ENCODE data around the gene CCDC24. TPM values are rescaled to one million over a fixed set of nuclear protein-coding genes. Genes with fewer than 3 reads are reported as not detected.
A peak's percentile ranks its signal among the peaks of the same experiment; 100 is the strongest.

The CCDC24 gene
- total RNA-seq, 1 experiment from 2014 or later: 8.8 TPM

DNA sequence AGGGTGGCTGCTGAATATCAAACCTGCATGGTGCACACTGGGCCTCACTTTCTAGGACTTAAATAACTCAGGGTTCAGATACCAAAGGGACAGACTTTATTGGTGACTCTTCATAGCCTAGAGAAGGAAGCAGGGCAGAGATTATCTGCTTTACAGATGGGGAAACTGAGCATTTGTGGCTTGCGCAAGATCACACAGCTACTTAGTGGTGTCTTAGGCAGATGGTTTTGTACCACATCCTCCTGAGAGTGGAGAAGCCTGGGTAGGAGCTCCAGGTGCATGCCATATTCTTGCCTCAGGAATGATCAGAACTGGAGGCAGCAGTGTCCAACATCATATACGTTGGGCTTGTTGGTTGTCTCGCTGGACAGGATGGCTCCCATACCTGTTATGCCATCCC, 28.4 kb upstream of the CCDC24 start:
- DNase-seq (ENCODE audit: low spot score): no peak

GRCh38 chr1:43963890-43964289, 27.5 kb upstream of the CCDC24 start:
- DNase-seq (ENCODE audit: low spot score): no peak

- no peak for DNase-seq (ENCODE audit: low spot score)
These were observed 26.1 kb upstream of the CCDC24 start for GRCh38 chr1:43965316-43965715.

DNA sequence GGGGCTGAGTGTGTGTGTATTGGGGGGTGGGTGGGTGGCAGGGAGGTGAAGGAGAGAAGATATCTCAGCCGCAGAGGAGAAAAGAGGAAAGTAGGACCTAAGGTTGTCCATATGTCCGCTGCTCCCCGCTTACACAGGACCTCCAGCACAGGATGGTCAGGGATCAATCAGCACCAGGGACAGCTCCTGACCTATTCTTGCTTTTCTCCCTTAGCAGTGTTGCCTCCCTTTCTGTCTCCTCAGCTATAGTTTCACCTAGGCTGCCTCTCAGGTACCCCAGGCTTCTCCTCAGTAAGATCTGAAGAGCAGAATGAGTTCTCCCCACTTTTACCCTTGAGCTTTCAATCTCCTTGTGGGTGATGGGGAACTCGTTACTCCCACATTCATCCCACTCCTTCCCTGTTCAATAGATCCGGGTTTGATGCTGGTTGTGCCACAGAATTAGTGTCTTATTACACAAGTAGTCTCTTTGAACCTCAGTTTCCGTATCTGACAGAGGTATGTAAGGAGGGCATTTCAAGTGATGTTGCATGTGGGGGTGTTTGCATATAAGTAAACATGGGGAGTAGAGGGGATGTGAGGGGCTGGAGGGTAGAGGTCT, 23.0 kb upstream of the CCDC24 start:
- DNase-seq (ENCODE audit: low spot score): peak; percentile 40

DNA sequence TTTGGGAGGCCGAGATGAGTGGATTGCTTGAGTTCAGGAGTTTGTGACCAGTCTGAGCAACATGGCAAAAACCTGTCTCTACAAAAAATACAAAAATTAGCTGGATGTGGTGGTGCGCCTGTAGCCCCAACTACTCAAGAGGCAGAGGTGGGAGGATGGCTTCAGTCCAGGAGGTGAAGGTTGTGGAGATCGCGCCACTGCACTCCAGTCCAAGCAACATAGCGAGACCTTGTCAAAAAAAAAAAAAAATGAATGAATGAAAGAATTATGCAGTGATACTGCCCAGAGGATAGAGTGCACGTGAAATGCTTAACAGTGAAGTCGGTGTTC, 22.0 kb upstream of the CCDC24 start:
- DNase-seq (ENCODE audit: low spot score): no peak

- DNase-seq (ENCODE audit: low spot score): peak; percentile 95
These were observed 21.5 kb upstream of the CCDC24 start, which contains the start of gene DPH2 for GRCh38 chr1:43969746-43970466. Gene DPH2 (plus strand): TSS chr1:43970010. CDS start chr1:43970176, 166 bp downstream.

- no peak for DNase-seq (ENCODE audit: low spot score)
These were observed 20.9 kb upstream of the CCDC24 start for GRCh38 chr1:43970502-43970901.

GRCh38 chr1:43970911-43971310, 20.5 kb upstream of the CCDC24 start:
- DNase-seq (ENCODE audit: low spot score): no peak

- no peak for DNase-seq (ENCODE audit: low spot score)
These were observed 19.9 kb upstream of the CCDC24 start for GRCh38 chr1:43971336-43971980.

DNA sequence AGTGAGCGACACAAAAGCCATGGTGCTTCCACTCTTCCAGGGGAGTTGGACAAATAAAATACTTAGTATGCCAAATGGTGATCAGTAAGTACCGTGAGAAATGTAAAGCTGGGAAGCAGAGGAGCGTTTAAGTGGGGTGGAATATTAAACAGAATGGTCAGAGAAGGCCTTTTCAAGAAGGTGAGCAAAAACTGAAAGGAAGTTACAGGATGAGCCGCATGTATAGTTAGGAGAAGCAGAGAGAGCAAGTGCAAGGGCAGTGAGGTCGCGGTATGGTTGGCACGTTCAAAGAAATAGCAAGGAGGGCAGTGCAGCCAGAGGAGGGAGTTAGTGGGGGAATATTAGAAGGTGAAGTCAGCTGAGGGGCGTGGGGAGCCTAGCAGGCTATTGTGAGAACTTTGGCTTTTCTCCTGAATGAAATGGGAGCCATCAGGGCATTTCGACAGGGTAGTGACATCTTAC, 17.4 kb upstream of the CCDC24 start:
- no peak for DNase-seq (ENCODE audit: low spot score)

DNA sequence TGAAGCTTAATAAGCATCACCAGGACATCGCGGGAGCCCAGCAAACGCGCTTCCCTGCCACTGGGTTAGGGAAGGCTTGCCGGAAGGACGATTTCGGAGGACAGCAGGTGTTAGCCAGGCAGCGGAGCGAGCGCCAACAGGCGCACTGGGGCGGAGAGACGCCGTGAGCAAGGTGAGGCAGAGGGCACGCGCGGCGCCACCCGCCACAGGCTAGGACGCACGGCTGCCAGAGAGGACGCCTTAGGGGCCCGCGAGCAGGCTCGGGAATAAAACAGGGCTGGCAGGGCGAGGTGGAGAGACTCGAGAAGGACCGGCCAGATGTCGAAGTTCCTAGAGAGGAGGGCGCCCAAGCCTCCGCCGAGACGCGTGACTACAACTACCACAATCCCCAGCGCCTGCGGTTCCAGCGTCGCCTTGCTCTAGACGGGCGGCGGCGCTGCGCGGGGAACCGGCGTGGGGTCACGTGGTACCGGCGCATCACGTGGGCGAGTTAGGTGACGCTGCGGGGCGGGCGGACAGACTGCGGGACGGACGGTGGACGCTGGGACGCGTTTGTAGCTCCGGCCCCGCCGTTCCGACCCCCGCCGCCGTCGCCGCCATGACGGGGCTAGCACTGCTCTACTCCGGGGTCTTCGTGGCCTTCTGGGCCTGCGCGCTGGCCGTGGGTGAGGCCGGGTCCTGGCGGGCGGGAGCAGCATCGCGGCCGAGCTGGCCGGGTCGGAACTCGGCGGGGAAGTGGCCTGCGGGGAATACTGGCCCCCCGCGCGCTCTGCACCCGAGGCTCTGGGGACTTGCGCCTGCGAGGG, 16.8 kb upstream of the CCDC24 start, which contains the start of gene ATP6V0B:
Gene ATP6V0B (plus strand): TSS at position 518 of the 806 bp plus-strand sequence. CDS start 81 bp downstream, at position 599.
- DNase-seq (ENCODE audit: low spot score): peak; percentile 83

- no peak for DNase-seq (ENCODE audit: low spot score)
These were observed 16.0 kb upstream of the CCDC24 start for GRCh38 chr1:43975249-43975961.

- no peak for DNase-seq (ENCODE audit: low spot score)
These were observed 15.4 kb upstream of the CCDC24 start for GRCh38 chr1:43976045-43976444.

- no peak for DNase-seq (ENCODE audit: low spot score)
These were observed 14.5 kb upstream of the CCDC24 start for GRCh38 chr1:43976890-43977289.

DNA sequence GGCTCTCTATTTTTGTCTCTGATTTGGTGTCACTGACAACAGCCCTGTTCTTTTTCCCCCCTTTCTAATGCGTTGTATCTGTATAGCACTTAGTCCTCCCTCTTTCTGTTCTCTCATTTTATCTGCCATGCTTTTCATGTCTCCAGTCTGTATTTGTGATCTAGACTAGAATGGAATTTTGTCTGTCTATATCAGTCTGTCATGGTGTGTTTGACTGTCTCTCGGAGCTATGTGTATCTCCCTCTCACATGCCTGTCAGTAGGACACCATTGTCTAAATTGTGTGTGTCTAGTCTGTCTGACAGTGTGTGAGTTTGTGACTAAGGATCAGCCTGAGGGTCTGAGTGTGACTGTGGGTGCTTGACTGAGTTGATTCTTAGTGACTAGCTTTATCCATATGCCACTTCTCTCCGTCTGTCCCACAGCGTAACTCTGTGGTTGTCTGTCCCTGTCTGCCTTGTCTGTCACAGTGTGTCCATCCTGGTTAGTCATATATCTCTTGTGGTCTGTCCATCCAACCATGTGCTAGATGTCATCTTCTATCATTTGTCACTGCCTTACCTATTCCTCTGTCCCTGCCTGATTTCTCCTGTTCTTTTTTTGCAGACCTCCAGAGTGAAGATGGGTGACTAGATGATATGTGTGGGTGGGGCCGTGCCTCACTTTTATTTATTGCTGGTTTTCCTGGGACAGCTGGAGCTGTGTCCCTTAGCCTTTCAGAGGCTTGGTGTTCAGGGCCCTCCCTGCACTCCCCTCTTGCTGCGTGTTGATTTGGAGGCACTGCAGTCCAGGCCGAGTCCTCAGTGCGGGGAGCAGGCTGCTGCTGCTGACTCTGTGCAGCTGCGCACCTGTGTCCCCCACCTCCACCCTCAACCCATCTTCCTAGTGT, 13.8 kb upstream of the CCDC24 start:
- DNase-seq (ENCODE audit: low spot score): no peak

GRCh38 chr1:43978264-43978550, 13.2 kb upstream of the CCDC24 start:
- DNase-seq (ENCODE audit: low spot score): no peak

- DNase-seq (ENCODE audit: low spot score): no peak
These were observed 12.7 kb upstream of the CCDC24 start, which contains the start of gene B4GALT2 for GRCh38 chr1:43978551-43979260. Gene B4GALT2 (plus strand): TSS chr1:43979210. CDS start chr1:43981161, 1,951 bp downstream.

DNA sequence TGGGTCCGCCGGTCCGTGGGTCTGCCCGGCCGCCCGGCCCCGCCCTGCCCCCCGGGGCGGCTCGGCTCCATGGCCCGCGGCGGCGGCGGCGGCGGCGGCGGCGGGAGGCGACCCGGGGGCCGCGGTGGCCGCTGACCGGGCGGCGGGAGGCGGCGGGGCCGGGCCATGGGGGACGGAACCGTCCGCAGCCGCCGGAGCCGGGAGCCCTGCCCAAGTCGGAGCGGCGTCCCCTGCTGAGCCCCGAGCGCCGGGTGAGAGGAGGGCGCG, 12.2 kb upstream of the CCDC24 start:
- DNase-seq (ENCODE audit: low spot score): no peak

- peak; percentile 33 for DNase-seq (ENCODE audit: low spot score)
These were observed 11.7 kb upstream of the CCDC24 start for GRCh38 chr1:43979528-43980254.
